GM12878 (cell line): Measurements from ENCODE around the gene CHRM5. TPM values are rescaled to one million over a fixed set of nuclear protein-coding genes. Genes with fewer than 3 reads are reported as not detected.

ENCODE experiments used
- ATAC-seq: fragments of 200-7000 bp; cut with Tn5 transposase; 3 replicates; pipeline ENCODE4 v1.9.1; 2020; ENCODE audit warnings: mild to moderate bottlenecking, moderate library complexity
- BruUV-seq: library from RNA; stranded (reverse); fragments of 400-500 nt; replicated peaks from 2 replicates; lab custom pipeline; 2021; lab: Mats Ljungman, UMichigan
- CTCF ChIA-PET: fragments of 300-600 bp; sonication (Branson Sonifier 250); formaldehyde crosslinking; extraction: SDS; loops from one replicate; lab custom pipeline; 2021; ENCODE audit warnings: inconsistent platforms; lab: Yijun Ruan, JAX
- POLR2A ChIA-PET: fragments of 350-600 bp; formaldehyde crosslinking; extraction: SDS; loops from one replicate; lab custom pipeline; 2021; ENCODE audit warnings: inconsistent platforms; lab: Charles Lee
- RAD21 ChIA-PET: fragments of 300-600 bp; sonication (Branson Sonifier 250); formaldehyde crosslinking; loops from one replicate; lab custom pipeline; 2023; ENCODE audit warnings: antibody characterized with exemption; ENCODE audit not compliant: unreplicated experiment; lab: Charles Lee
- SMC1A ChIA-PET: fragments of 300-600 bp; sonication (Branson Sonifier 250); formaldehyde crosslinking; loops from one replicate; lab custom pipeline; 2023; ENCODE audit not compliant: unreplicated experiment, uncharacterized antibody; lab: Charles Lee
- DNase-seq: peaks from one replicate; pipeline ENCODE4 v3.0.0-alpha.2; 2011; ENCODE audit warnings: low read depth, low spot score
- FAIRE-seq: peaks from 3 replicates; lab custom pipeline; 2011; peaks lifted over from hg19 to GRCh38; lab: Jason Lieb, UNC
- H2AFZ ChIP-seq: 2 replicates; pipeline ENCODE4 v1.6.0; 2011; ENCODE audit warnings: low read depth, low read length, control low read depth; ENCODE audit not compliant: control insufficient read depth
- H3K27ac ChIP-seq: 2 replicates; pipeline ENCODE4 v1.5.1; 2011; ENCODE audit warnings: control low read depth; ENCODE audit not compliant: control insufficient read depth, insufficient read depth
- H3K27me3 ChIP-seq, 2 experiments: replicated peaks in 1 of 2; 2 replicates each; pipeline versions ENCODE4 v1.6.0 to v1.6.1; 2011; ENCODE audit warnings: low read length in 1 of 2; ENCODE audit not compliant: control insufficient read depth in 2 of 2, insufficient read depth in 2 of 2
- H3K36me3 ChIP-seq, 2 experiments: 2 replicates each; pipeline ENCODE4 v1.5.1; 2011; ENCODE audit warnings: low read length in 1 of 2; ENCODE audit not compliant: control insufficient read depth in 2 of 2, insufficient read depth in 2 of 2
- H3K4me1 ChIP-seq: 2 replicates; pipeline ENCODE4 v1.6.1; 2011; ENCODE audit warnings: mild to moderate bottlenecking, low read length, moderate library complexity, mixed read lengths; ENCODE audit not compliant: control insufficient read depth, insufficient read depth
- H3K4me2 ChIP-seq: 2 replicates; pipeline ENCODE4 v1.6.0; 2011; ENCODE audit warnings: control low read depth; ENCODE audit not compliant: control insufficient read depth, insufficient read depth
- H3K4me3 ChIP-seq: fragments of 200-600 bp; sonication (generic); 2 replicates; pipeline ENCODE4 v1.5.1; 2016
- H3K79me2 ChIP-seq: 2 replicates; pipeline ENCODE4 v1.6.0; 2011; ENCODE audit warnings: low read length; ENCODE audit not compliant: control insufficient read depth, insufficient read depth
- H3K9ac ChIP-seq: 2 replicates; pipeline ENCODE4 v1.8.0; 2011; ENCODE audit warnings: low read length, control low read depth, mixed read lengths; ENCODE audit not compliant: control insufficient read depth, insufficient read depth
- H3K9me3 ChIP-seq: replicated peaks from 3 replicates; pipeline ENCODE4 v1.5.1; 2011; ENCODE audit warnings: mild to moderate bottlenecking, low read length; ENCODE audit not compliant: control insufficient read depth, insufficient read depth
- H4K20me1 ChIP-seq: 2 replicates; pipeline ENCODE4 v1.6.0; 2011; ENCODE audit not compliant: control insufficient read depth, insufficient read depth
- CHD4 ChIP-seq: fragments of 200-600 bp; sonication (generic); IDR thresholded peaks from 2 replicates; pipeline ENCODE4 v1.6.1; 2016; ENCODE audit warnings: mild to moderate bottlenecking
- DPF2 ChIP-seq: fragments of 450-650 bp; IDR thresholded peaks from 2 replicates; pipeline ENCODE4 v1.6.1; 2017; ENCODE audit warnings: mild to moderate bottlenecking
- EGR1 ChIP-seq, 2 experiments: IDR thresholded peaks; 1 replicate in 1 of 2; 2 replicates in 1 of 2; pipeline ENCODE4 v1.6.1; 2011 to 2012; ENCODE audit warnings: low read depth in 2 of 2, low read length in 2 of 2, borderline replicate concordance in 1 of 2, mild to moderate bottlenecking in 1 of 2, moderate library complexity in 1 of 2
- IKZF2 ChIP-seq, 2 experiments: fragments of 450-650 bp; IDR thresholded peaks; 2 replicates each; pipeline ENCODE4 v1.6.1; 2017; ENCODE audit warnings: mild to moderate bottlenecking in 2 of 2, moderate library complexity in 2 of 2
- IRF4 ChIP-seq: IDR thresholded peaks from 2 replicates; pipeline ENCODE4 v1.6.1; 2011; ENCODE audit warnings: low read depth, low read length
- KDM1A ChIP-seq: fragments of 200-600 bp; sonication (generic); IDR thresholded peaks from 2 replicates; pipeline ENCODE4 v1.6.1; 2016; ENCODE audit warnings: borderline replicate concordance
- NR2C2 ChIP-seq: IDR thresholded peaks from 2 replicates; pipeline ENCODE4 v1.6.1; 2011; ENCODE audit warnings: borderline replicate concordance, low read depth; ENCODE audit not compliant: control insufficient read depth, insufficient read length
- PAX8 ChIP-seq: fragments of 450-650 bp; IDR thresholded peaks from 2 replicates; pipeline ENCODE4 v1.6.1; 2017; ENCODE audit warnings: mild to moderate bottlenecking, moderate library complexity
- PKNOX1 ChIP-seq: fragments of 450-650 bp; IDR thresholded peaks from 2 replicates; pipeline ENCODE4 v1.6.1; 2016; ENCODE audit warnings: mild to moderate bottlenecking
- POLR2A ChIP-seq: IDR thresholded peaks from 2 replicates; pipeline ENCODE4 v1.6.1; 2011; ENCODE audit warnings: low read depth, mild to moderate bottlenecking, low read length
- RCOR1 ChIP-seq: conservative IDR thresholded peaks from 2 replicates; pipeline ENCODE4 v1.6.1; 2012; ENCODE audit warnings: low read depth, low read length, improper control_type of control experiment
- SREBF1 ChIP-seq: IDR thresholded peaks from 2 replicates; pipeline ENCODE4 v1.6.1; 2012; ENCODE audit warnings: mild to moderate bottlenecking, low read length
- STAT3 ChIP-seq: IDR thresholded peaks from 2 replicates; pipeline ENCODE4 v1.6.1; 2011; ENCODE audit warnings: low read depth, low read length, improper control_type of control experiment
- WGBS: methylation state at CpG from one replicate; pipeline ENCODE4 v1.1.6; 2016; ENCODE audit warnings: low lambda C conversion rate; ENCODE audit not compliant: insufficient replicate concordance, insufficient coverage; ENCODE audit errors: missing lambda C conversion rate; 5-methylcytosine and 5-hydroxymethylcytosine counted together
- in situ Hi-C: fragments of 300-500 bp; cut with MboI; formaldehyde crosslinking; loops from 9 replicates; pipeline ENCODE4 v1.14.3; 2018; ENCODE audit warnings: mixed read lengths
- intact Hi-C: fragments of 100-400 bp; cut with micrococcal nuclease; formaldehyde crosslinking; loops from one replicate; pipeline ENCODE4 v1.14.2; 2022; ENCODE audit not compliant: unreplicated experiment
- polyA plus RNA-seq, 11 experiments: library from polyadenylated mRNA; depleted of rRNA in 4 of 11; unstranded in 6 of 11; stranded (reverse) in 5 of 11; fragments of >200 nt; fragmentation: Nextera tagmentation in 4 of 11; fragmentation: Illumina TruSeq in 1 of 11; extraction: Ambion mirVana in 4 of 11; extraction: Trizol in 1 of 11; gene quantifications; 1 replicate in 1 of 11; 2 replicates in 10 of 11; pipeline versions ENCODE4 v1.2.1 to v1.2.3, GENCODE V29; 2011 to 2016; ENCODE audit warnings: inconsistent platforms in 2 of 11, missing spikeins in 2 of 11, low read depth in 1 of 11
- total RNA-seq, 4 experiments: library from RNA; depleted of rRNA in 3 of 4; stranded (reverse); fragments of >200 nt in 3 of 4; fragmentation: Illumina TruSeq in 1 of 4; extraction: Trizol in 1 of 4; gene quantifications; 2 replicates each; pipeline versions ENCODE4 v1.2.1 to v1.2.3, GENCODE V29; 2013 to 2021
- TF ChIP-seq, protein P1 (sequence below): IDR thresholded peaks from 2 replicates; pipeline ENCODE4 v1.6.1; 2011; ENCODE audit warnings: borderline replicate concordance, low read depth, mild to moderate bottlenecking, moderate library complexity, low read length; ENCODE audit not compliant: insufficient read depth, poor library complexity, severe bottlenecking

Gene CHRM5
- total and polyA plus RNA-seq, 10 of the 15 experiments (the other 5 are each of a cell fraction or from before 2014, with no cell fraction given) = 0.01 to 0.10 (median 0.04) TPM; not detected in 6

- POLR2A ChIA-PET = interaction anchor here (0.7 kb wide), 1 partner anchor 13 kb away, joined by 3 read pairs; no protein-coding TSS in a partner anchor
- Histone ChIP-seq H3K79me2 (peaks cover 17% of the 10 kb centered on the region), H3K27ac (no peak overlapping the region), H3K9me3 (no peaks in the 10 kb centered on the region), H3K4me2 (no peak overlapping the region), H3K4me3 (no peak overlapping the region), H3K9ac (no peak overlapping the region), H3K4me1 (0 out of 2 replicates have a peak, but pooled peaks cover 4% of the 10 kb centered on the region), H3K36me3 (no peaks in the 10 kb centered on the region), H2AFZ (no peak overlapping the region), H4K20me1 (no peaks in the 10 kb centered on the region), H3K27me3 (no peaks in the 10 kb centered on the region)
- RAD21 ChIA-PET = interaction anchor here (6.9 kb wide), 1 partner anchor 103 kb away, joined by 71 read pairs; the partner anchor contains the start of gene KATNBL1
- 100% methylated on average over 1 of the region's 1 CpG for WGBS
- CTCF ChIA-PET = interaction anchor here (6.8 kb wide), 1 partner anchor 104 kb away, joined by 136 read pairs; the partner anchor contains the start of gene KATNBL1
- BruUV-seq = no TSS peak
- TF ChIP-seq, protein P1, sequence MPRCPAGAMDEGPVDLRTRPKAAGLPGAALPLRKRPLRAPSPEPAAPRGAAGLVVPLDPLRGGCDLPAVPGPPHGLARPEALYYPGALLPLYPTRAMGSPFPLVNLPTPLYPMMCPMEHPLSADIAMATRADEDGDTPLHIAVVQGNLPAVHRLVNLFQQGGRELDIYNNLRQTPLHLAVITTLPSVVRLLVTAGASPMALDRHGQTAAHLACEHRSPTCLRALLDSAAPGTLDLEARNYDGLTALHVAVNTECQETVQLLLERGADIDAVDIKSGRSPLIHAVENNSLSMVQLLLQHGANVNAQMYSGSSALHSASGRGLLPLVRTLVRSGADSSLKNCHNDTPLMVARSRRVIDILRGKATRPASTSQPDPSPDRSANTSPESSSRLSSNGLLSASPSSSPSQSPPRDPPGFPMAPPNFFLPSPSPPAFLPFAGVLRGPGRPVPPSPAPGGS = no peak
- TF ChIP-seq PKNOX1 (no peak), POLR2A (no peak), STAT3 (no peak), SREBF1 (no peak), CHD4 (no peak), IKZF2 (IDR thresholded peaks at IDR 0.05) (no peak), DPF2 (no peak), RCOR1 (no peak), KDM1A (no peak), NR2C2 (no peak), IRF4 (no peak), EGR1 (IDR thresholded peaks at IDR 0.05; ENCODE audit: borderline replicate concordance in 1 of 2, low read depth in 2 of 2, low read length in 2 of 2) (no peak), PAX8 (no peak)
- intact Hi-C loops = loop anchor here (5.0 to 10.0 kb wide), 2 partner anchors 271 to 478 kb away; partner anchors contain the start of gene GOLGA8B
- FAIRE-seq = no peak
- in situ Hi-C loops = no loop called here
- DNase-seq = no peak
- ATAC-seq = no peak
- SMC1A ChIA-PET = interaction anchor here (1.1 kb wide), 1 partner anchor 263 kb away, joined by 3 read pairs; no protein-coding TSS in a partner anchor
Observed at GRCh38 chr15:34106423-34106822, 138.1 kb downstream of the CHRM5 start.
